Prostate gland (tissue), 2 donors: Measurements from ENCODE around the gene METTL17. TPM values are rescaled to one million over a fixed set of nuclear protein-coding genes. Genes with fewer than 3 reads are reported as not detected.

Experiments used
- DNase-seq: peaks from one replicate; pipeline ENCODE4 v3.0.0-alpha.2; 2019; ENCODE audit warnings: low spot score
- H3K27ac ChIP-seq, 2 donors: fragments of 200-600 bp; sonication (generic); 2 replicates each; pipeline ENCODE4 v1.5.1; 2017 to 2019
- H3K27me3 ChIP-seq: fragments of 200-600 bp; sonication (generic); replicated peaks from 2 replicates; pipeline ENCODE4 v1.5.1; 2019; ENCODE audit not compliant: insufficient read depth
- H3K36me3 ChIP-seq, 2 donors: fragments of 200-600 bp; sonication (generic); 1 replicate in 1 of 2; 2 replicates in 1 of 2; pipeline versions ENCODE4 v1.5.1 to v1.8.1; 2017 to 2019
- H3K4me1 ChIP-seq: fragments of 200-600 bp; sonication (generic); replicated peaks from 2 replicates; pipeline ENCODE4 v1.5.1; 2019
- H3K4me3 ChIP-seq, 2 donors: fragments of 200-600 bp; sonication (generic); 2 replicates each; pipeline ENCODE4 v1.5.1; 2017 to 2019
- H3K9me3 ChIP-seq: fragments of 200-600 bp; sonication (generic); 2 replicates; pipeline ENCODE4 v1.5.1; 2017
- CTCF ChIP-seq, 4 experiments: fragments of 200-600 bp in 2 of 4; fragments of 450-650 bp in 2 of 4; sonication (generic) in 2 of 4; IDR thresholded peaks; 1 replicate in 3 of 4; 2 replicates in 1 of 4; pipeline ENCODE4 v1.5.1; 2016 to 2019; ENCODE audit warnings: antibody characterized with exemption in 4 of 4, mild to moderate bottlenecking in 2 of 4, moderate library complexity in 2 of 4
- POLR2A ChIP-seq: fragments of 450-650 bp; IDR thresholded peaks from one replicate; pipeline ENCODE4 v1.6.1; 2016; ENCODE audit warnings: antibody characterized with exemption, mild to moderate bottlenecking
- POLR2AphosphoS5 ChIP-seq: sonication (generic); formaldehyde crosslinking; IDR thresholded peaks from one replicate; pipeline ENCODE4 v1.6.1; 2017; ENCODE audit warnings: antibody characterized with exemption
- WGBS: methylation state at CpG from one replicate; pipeline ENCODE4 v1.1.5; 2018; 5-methylcytosine and 5-hydroxymethylcytosine counted together
- intact Hi-C: fragments of 100-400 bp; cut with DNase I; formaldehyde crosslinking; loops from one replicate; pipeline ENCODE4 v1.14.2; 2022
- total RNA-seq, 2 donors: library from RNA; depleted of rRNA; stranded (reverse); fragments of >200 nt; gene quantifications; one replicate each; pipeline ENCODE4 v1.1.0, GENCODE V29; 2016

Gene METTL17
- total RNA-seq, 2 donors from 2014 or later: 60.3 to 74.5 TPM

- 79% methylated on average over 28 of the region's 28 CpGs for WGBS
- TF ChIP-seq POLR2AphosphoS5: no peak
- Histone ChIP-seq H3K4me1 (peaks cover 4% of the 10 kb centered on the region), H3K27ac (no peak overlapping the region), H3K27me3 (no peaks in the 10 kb centered on the region), H3K9me3 (no peaks in the 10 kb centered on the region), H3K4me3 (no peak overlapping the region), H3K36me3 (peaks cover 0 to 5% of the 10 kb centered on the region in 2 donors)
- intact Hi-C loops: loop anchor here (5.0 kb wide), 1 partner anchor 75 kb away; no protein-coding TSS in a partner anchor
- DNase-seq: no peak
Observed at GRCh38 chr14:21017528-21018245, 27.9 kb downstream of the METTL17 start.

GRCh38 chr14:21018286-21018685 lies 28.5 kb downstream of the METTL17 start:
- DNase-seq: no peak
- TF ChIP-seq CTCF (IDR thresholded peaks at IDR 0.05): no peak
- no peak for TF ChIP-seq POLR2A
- no peak for TF ChIP-seq POLR2AphosphoS5
- no peaks in the 10 kb centered on the region for H3K27me3 ChIP-seq
- peaks cover 0 to 5% of the 10 kb centered on the region in 2 donors for H3K36me3 ChIP-seq
- WGBS: 71% methylated on average over 7 of the region's 7 CpGs
- H3K4me1 ChIP-seq: peaks cover 4% of the 10 kb centered on the region
- no peak overlapping the region for H3K27ac ChIP-seq
- H3K4me3 ChIP-seq: no peak overlapping the region
- intact Hi-C loops: loop anchor here (5.0 kb wide), 1 partner anchor 74 kb away; no protein-coding TSS in a partner anchor
- H3K9me3 ChIP-seq: no peaks in the 10 kb centered on the region

- Histone ChIP-seq H3K4me3 (no peak overlapping the region), H3K9me3 (no peaks in the 10 kb centered on the region), H3K27me3 (no peaks in the 10 kb centered on the region), H3K4me1 (peaks cover 4% of the 10 kb centered on the region), H3K36me3 (peaks cover 0 to 5% of the 10 kb centered on the region in 2 donors), H3K27ac (no peak overlapping the region)
- DNase-seq: no peak
- WGBS: 92% methylated on average over 3 of the region's 3 CpGs
- no peak for TF ChIP-seq CTCF (IDR thresholded peaks at IDR 0.05)
- no peak for TF ChIP-seq POLR2AphosphoS5
- no peak for TF ChIP-seq POLR2A
- intact Hi-C loops: loop anchor here (5.0 kb wide), 1 partner anchor 74 kb away; no protein-coding TSS in a partner anchor
Observed at GRCh38 chr14:21018781-21019180, 29.0 kb downstream of the METTL17 start.

- no peaks in the 10 kb centered on the region for H3K27me3 ChIP-seq
- peaks cover 4% of the 10 kb centered on the region for H3K4me1 ChIP-seq
- H3K4me3 ChIP-seq: no peak overlapping the region
- no peaks in the 10 kb centered on the region for H3K9me3 ChIP-seq
- DNase-seq: no peak
- TF ChIP-seq POLR2AphosphoS5 (no peak), CTCF (IDR thresholded peaks at IDR 0.05) (no peak), POLR2A (no peak)
- intact Hi-C loops: loop anchor here (5.0 kb wide), 1 partner anchor 73 kb away; no protein-coding TSS in a partner anchor
- WGBS: 57% methylated on average over 1 of the region's 1 CpG
- no peak overlapping the region for H3K27ac ChIP-seq
- H3K36me3 ChIP-seq: peaks cover 0 to 5% of the 10 kb centered on the region in 2 donors
Observed at GRCh38 chr14:21019366-21019765, 29.6 kb downstream of the METTL17 start.

- WGBS: 75% methylated on average over 5 of the region's 5 CpGs
- H3K27ac ChIP-seq: peak overlapping the region; percentile 87 to 95
- H3K4me3 ChIP-seq: no peak overlapping the region
- H3K36me3 ChIP-seq: peaks cover 0 to 5% of the 10 kb centered on the region in 2 donors
- DNase-seq: peak; percentile 38
- peaks cover 4% of the 10 kb centered on the region for H3K4me1 ChIP-seq
- no peak for TF ChIP-seq POLR2A
- TF ChIP-seq POLR2AphosphoS5: peak; percentile 80
- intact Hi-C loops: no loop called here
- no peaks in the 10 kb centered on the region for H3K27me3 ChIP-seq
- no peaks in the 10 kb centered on the region for H3K9me3 ChIP-seq
Observed at GRCh38 chr14:21020977-21021545, 31.3 kb downstream of the METTL17 start.
